22Rv1 (cell line): ENCODE results near the gene ADGRD1.

Experiments used
- H3K27ac ChIP-seq: fragments of 450-650 bp; 2 replicates; pipeline ENCODE4 v1.5.1; 2017
- ZFX ChIP-seq: fragments of 450-650 bp; IDR thresholded peaks from 2 replicates; pipeline ENCODE4 v1.6.1; 2017; ENCODE audit warnings: antibody characterized with exemption, borderline replicate concordance
- TF ChIP-seq, protein P1 (sequence below): fragments of 450-650 bp; IDR thresholded peaks from 2 replicates; pipeline ENCODE4 v1.5.1; 2017; ENCODE audit warnings: mild to moderate bottlenecking

The ADGRD1 gene

DNA sequence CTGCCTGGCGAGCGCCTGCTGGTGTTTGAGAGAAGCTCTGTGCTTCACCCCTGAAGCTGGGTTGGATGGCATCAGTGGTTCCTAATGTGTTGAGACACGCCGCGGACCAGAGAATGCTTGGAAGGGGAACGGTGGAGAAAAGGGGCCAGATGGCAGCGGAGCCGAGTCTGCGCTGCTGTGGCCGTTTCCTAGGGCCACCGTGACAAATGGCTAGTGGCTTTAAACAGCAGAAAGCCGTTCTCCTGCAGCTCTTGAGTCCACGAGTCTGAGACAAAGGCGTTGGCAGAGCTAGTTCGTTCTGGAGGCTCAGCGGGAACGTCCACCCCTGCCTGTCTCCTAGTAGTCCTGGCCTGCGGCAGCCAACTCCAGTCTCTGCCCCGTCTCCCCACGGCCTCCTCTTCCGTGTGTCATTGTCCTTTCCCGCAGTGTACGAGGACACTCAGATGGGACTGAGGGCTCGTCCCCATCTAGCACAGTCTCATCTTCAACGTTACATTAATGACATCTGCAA lies 103.6 kb downstream of the ADGRD1 start:
- H3K27ac ChIP-seq: no peak overlapping the region
- TF ChIP-seq, protein P1, sequence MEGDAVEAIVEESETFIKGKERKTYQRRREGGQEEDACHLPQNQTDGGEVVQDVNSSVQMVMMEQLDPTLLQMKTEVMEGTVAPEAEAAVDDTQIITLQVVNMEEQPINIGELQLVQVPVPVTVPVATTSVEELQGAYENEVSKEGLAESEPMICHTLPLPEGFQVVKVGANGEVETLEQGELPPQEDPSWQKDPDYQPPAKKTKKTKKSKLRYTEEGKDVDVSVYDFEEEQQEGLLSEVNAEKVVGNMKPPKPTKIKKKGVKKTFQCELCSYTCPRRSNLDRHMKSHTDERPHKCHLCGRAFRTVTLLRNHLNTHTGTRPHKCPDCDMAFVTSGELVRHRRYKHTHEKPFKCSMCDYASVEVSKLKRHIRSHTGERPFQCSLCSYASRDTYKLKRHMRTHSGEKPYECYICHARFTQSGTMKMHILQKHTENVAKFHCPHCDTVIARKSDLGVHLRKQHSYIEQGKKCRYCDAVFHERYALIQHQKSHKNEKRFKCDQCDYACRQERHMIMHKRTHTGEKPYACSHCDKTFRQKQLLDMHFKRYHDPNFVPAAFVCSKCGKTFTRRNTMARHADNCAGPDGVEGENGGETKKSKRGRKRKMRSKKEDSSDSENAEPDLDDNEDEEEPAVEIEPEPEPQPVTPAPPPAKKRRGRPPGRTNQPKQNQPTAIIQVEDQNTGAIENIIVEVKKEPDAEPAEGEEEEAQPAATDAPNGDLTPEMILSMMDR: no peak
- no peak for TF ChIP-seq ZFX

DNA sequence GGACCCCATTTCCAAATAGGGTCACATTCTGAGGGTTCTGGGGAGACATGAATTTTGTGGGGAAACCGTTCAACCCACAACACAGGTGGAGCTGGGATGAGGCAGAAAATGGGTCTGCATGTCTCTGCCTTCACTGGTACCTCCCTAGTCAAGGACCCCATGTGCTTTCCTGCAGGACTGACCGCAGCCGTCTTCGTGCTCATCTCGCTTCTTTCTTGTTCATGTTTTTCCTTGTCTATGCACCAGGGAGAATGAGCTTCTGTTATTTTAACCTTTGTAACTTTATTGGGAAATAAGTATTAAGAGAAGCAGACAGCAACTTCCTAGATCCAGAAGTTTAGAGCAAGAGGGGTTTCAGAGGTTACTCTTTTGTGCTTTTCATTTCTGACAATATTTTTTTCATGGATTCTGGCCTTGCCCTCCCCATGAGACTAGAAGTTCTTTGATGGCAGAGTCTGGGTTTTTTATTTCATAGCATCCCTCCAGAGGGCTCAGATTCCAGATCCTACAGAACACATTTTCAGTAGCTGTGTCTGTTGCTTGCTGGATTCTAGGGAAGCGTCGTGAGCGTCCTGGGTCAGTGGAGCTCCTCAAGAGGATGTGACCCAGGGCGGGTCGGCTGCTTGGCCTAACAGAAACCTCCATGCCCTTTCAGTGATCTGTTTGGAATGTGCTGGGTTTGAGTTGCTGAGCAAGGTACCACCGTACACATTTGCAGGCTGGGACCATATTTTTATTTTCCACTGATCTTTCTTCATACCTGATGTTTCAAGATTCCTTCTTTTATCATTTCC lies 104.2 kb downstream of the ADGRD1 start:
- H3K27ac ChIP-seq: no peak overlapping the region
- TF ChIP-seq, protein P1: no peak
- TF ChIP-seq ZFX: no peak

DNA sequence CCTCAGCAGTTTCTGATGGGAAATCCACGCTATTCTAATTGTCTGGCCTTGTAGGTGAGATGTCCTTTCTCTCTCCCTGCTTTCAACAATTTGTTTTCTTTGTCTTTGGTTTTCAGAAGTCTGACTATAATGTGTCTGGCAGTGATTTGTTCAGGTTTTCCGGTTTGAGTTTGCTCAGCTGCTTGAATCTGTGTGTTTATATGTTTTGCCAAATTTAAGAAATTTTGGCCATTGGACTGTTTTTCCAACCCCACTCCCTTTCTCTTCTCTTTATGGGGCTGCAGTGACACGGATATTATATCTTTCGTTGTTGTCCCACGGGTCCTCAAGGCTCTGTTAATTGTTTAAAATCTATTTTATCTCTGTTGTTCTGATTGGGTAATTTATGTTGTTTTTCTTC lies 105.0 kb downstream of the ADGRD1 start:
- no peak overlapping the region for H3K27ac ChIP-seq
- TF ChIP-seq, protein P1: no peak

DNA sequence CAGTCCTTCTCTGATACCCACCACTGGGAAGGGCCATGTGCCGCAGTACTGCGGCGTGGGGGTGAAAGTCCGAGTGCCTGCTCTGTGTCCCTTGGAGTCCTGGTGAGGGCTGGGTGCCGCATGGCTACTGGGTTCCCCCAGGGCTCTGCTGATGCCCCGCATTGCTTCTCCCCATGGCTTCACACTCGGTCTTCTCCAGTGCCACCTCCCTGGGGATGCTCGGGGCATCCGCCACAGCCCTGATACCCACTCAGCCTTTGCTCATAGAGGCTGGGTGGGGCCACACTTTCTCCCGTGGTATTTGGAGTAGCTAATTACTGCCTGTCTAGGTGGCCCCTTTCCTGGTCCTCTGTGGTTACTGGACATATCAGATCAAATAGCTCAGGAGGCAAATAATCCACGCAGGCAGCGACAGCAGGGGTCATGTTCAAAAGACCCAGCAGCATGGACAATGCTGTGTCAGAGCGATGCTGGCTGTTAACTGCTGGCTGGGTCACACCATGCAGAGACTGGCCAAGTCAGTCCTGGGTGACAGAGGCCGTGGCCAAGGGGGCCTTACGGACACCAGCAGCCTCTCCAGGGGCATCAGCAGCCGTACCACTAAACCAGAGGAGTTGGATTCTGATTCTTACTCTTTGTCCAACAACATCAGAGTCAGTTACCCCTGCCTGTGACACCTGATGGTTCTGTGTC lies 106.5 kb downstream of the ADGRD1 start:
- H3K27ac ChIP-seq: no peak overlapping the region
- TF ChIP-seq ZFX: no peak
- TF ChIP-seq, protein P1: no peak

DNA sequence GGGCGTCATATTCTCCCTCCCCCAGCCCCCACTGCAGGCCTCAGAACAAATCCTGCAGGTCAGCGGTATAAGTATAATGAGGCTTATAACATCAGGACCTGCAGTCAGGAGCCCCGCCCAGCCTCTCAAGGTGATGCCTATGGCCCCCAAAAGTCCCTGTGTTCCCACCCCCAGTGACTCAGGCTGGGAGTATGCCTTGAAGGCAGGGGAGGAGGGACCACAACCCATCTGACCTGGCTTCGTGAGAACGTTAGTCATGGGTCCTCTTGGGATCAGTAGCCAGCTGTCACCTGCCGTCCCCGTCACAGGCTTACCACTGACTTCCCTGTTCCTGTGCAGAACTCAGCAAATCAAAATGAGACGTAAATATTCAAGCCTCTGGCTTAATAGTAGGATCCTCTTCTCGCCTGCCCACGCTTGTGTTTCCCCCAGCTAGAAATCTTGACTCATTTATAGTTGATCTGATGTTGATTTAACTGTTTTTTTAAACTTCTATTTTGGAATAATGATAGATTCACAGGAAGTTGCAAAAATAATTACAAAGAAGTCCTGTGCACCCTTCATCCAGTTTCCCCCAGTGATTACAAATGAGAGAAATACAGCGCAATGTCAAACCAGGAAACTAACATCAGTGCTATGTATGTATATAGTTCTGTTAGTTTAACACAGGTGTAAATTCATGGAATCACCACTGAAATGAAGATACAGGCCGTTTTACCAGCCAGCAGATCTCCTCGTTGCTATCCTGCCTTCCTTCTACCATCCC lies 107.5 kb downstream of the ADGRD1 start:
- no peak for TF ChIP-seq ZFX
- TF ChIP-seq, protein P1: no peak

DNA sequence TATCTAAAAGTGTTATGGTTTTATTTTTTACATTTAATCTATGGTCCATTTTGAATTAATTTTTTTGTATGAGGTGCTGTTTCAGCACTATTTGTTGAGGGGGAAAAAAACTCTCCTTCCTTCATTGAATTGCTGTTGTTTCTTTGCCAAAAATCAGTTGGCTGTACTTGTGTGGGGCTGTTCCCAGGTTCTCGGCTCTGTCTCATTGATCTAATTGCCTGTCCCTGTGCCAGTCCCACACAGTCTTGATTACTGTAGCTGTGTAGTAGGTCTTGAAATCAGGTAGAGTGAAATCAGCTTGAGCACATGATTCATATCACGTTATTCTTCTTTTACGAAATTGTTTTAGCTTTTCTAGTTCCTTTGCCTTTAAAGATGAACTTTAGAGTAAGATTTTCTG lies 109.7 kb downstream of the ADGRD1 start:
- no peak overlapping the region for H3K27ac ChIP-seq
- TF ChIP-seq, protein P1: no peak
- TF ChIP-seq ZFX: no peak

More for the DNA sequence above, 107.5 kb downstream of the ADGRD1 start:
- H3K27ac ChIP-seq: no peak overlapping the region
